GM21526 (cell line): Measurements from ENCODE around the gene GOLGA1.
"Not testable (repeated sequence)": the region's sequence is repeated elsewhere in the genome, so short reads cannot be mapped to it uniquely, and the experiment has no call there.

ENCODE experiments used
- ATAC-seq: cut with Tn5 transposase; IDR thresholded peaks from one replicate; pipeline ENCODE4 v1.9.1; 2021; ENCODE audit warnings: moderate library complexity; ENCODE audit not compliant: unreplicated experiment, low FRiP score

Gene GOLGA1

GRCh38 chr9:124840300-124840833 lies 100.5 kb downstream of the GOLGA1 start:
- ATAC-seq = no peak

- ATAC-seq = no peak
Observed at GRCh38 chr9:124839612-124840299, 101.1 kb downstream of the GOLGA1 start.

GRCh38 chr9:124838567-124839275 lies 102.2 kb downstream of the GOLGA1 start:
- not testable (repeated sequence) for ATAC-seq

- ATAC-seq = not testable (repeated sequence)
Observed at GRCh38 chr9:124838132-124838531, 102.8 kb downstream of the GOLGA1 start.

GRCh38 chr9:124835026-124835557 lies 105.8 kb downstream of the GOLGA1 start:
- no peak for ATAC-seq

- ATAC-seq = no peak
Observed at GRCh38 chr9:124834591-124834990, 106.3 kb downstream of the GOLGA1 start.

GRCh38 chr9:124831642-124832364 lies 109.1 kb downstream of the GOLGA1 start:
- no peak for ATAC-seq

GRCh38 chr9:124830593-124830992 lies 110.3 kb downstream of the GOLGA1 start:
- ATAC-seq = no peak

- ATAC-seq = no peak
Observed at GRCh38 chr9:124829334-124829669, 111.6 kb downstream of the GOLGA1 start.

GRCh38 chr9:124828489-124829333 lies 112.2 kb downstream of the GOLGA1 start:
- no peak for ATAC-seq
